Duodenal mucosa (tissue), 2 donors: ENCODE data around the gene TMEM240.
"Not testable (repeated sequence)": the region's sequence is repeated elsewhere in the genome, so short reads cannot be mapped to it uniquely, and the experiment has no call there.

Experiments
- H3K27ac ChIP-seq: one replicate; pipeline ENCODE4 v1.7.0; 2013; ENCODE audit warnings: low read depth, low read length
- H3K27me3 ChIP-seq, 2 donors: one replicate each; pipeline ENCODE4 v1.7.0; 2013; ENCODE audit warnings: low read length in 2 of 2, control low read depth in 1 of 2; ENCODE audit not compliant: insufficient read depth in 2 of 2, control insufficient read depth in 1 of 2
- H3K36me3 ChIP-seq, 2 donors: one replicate each; pipeline ENCODE4 v1.7.0; 2013; ENCODE audit warnings: low read length in 2 of 2, control low read depth in 1 of 2; ENCODE audit not compliant: insufficient read depth in 2 of 2, control insufficient read depth in 1 of 2
- H3K4me1 ChIP-seq, 2 donors: one replicate each; pipeline ENCODE4 v1.7.0; 2013; ENCODE audit warnings: low read length in 2 of 2, control low read depth in 1 of 2; ENCODE audit not compliant: insufficient read depth in 2 of 2, control insufficient read depth in 1 of 2
- H3K4me3 ChIP-seq, 2 donors: one replicate each; pipeline ENCODE4 v1.7.0; 2013; ENCODE audit warnings: low read length in 2 of 2, low read depth in 1 of 2
- H3K9ac ChIP-seq, 2 donors: one replicate each; pipeline ENCODE4 v1.7.0; 2013; ENCODE audit warnings: low read length in 2 of 2, low read depth in 1 of 2
- H3K9me3 ChIP-seq, 2 donors: one replicate each; pipeline ENCODE4 v1.7.0; 2013; ENCODE audit warnings: low read length in 2 of 2, control low read depth in 1 of 2; ENCODE audit not compliant: control insufficient read depth in 1 of 2

TMEM240 gene

GRCh38 chr1:1495461-1495975 lies 44.9 kb downstream of the TMEM240 start:
- not testable (repeated sequence) for H3K27me3 ChIP-seq
- H3K36me3 ChIP-seq = peaks cover 9 to 25% of the 10 kb centered on the region in 2 donors

GRCh38 chr1:1494311-1494710 lies 46.1 kb downstream of the TMEM240 start:
- H3K36me3 ChIP-seq = peaks cover 9 to 35% of the 10 kb centered on the region in 2 donors
- H3K4me1 ChIP-seq, H3K9me3 ChIP-seq: not testable (repeated sequence)

More at GRCh38 chr1:1495461-1495975, 44.9 kb downstream of the TMEM240 start:
- not testable (repeated sequence) for H3K9ac ChIP-seq, H3K27ac ChIP-seq, H3K4me3 ChIP-seq, H3K4me1 ChIP-seq, H3K9me3 ChIP-seq

GRCh38 chr1:1491601-1492000 lies 48.8 kb downstream of the TMEM240 start:
- H3K9me3 ChIP-seq = peaks cover 0 to 3% of the 10 kb centered on the region in 2 donors
- H3K27me3 ChIP-seq = no peaks in the 10 kb centered on the region
- no peak overlapping the region for H3K4me3 ChIP-seq
- H3K36me3 ChIP-seq = peaks cover 9 to 51% of the 10 kb centered on the region in 2 donors
- no peak overlapping the region for H3K27ac ChIP-seq
- H3K9ac ChIP-seq = no peak overlapping the region
- no peaks in the 10 kb centered on the region for H3K4me1 ChIP-seq

More at GRCh38 chr1:1494311-1494710, 46.1 kb downstream of the TMEM240 start:
- H3K9ac ChIP-seq, H3K4me3 ChIP-seq, H3K27ac ChIP-seq, H3K27me3 ChIP-seq: not testable (repeated sequence)

- Histone ChIP-seq H3K9ac (no peak overlapping the region), H3K36me3 (peaks cover 9 to 51% of the 10 kb centered on the region in 2 donors), H3K27me3 (no peaks in the 10 kb centered on the region), H3K27ac (no peak overlapping the region), H3K4me1 (no peaks in the 10 kb centered on the region), H3K9me3 (peaks cover 0 to 3% of the 10 kb centered on the region in 2 donors), H3K4me3 (no peak overlapping the region)
Observed at GRCh38 chr1:1490633-1491230, 49.7 kb downstream of the TMEM240 start.

- peaks cover 0 to 3% of the 10 kb centered on the region in 2 donors for H3K9me3 ChIP-seq
- H3K27me3 ChIP-seq = no peaks in the 10 kb centered on the region
- H3K27ac ChIP-seq = no peak overlapping the region
- peaks cover 9 to 50% of the 10 kb centered on the region in 2 donors for H3K36me3 ChIP-seq
- H3K4me1 ChIP-seq = no peaks in the 10 kb centered on the region
- no peak overlapping the region for H3K9ac ChIP-seq
- H3K4me3 ChIP-seq = no peak overlapping the region
Observed at GRCh38 chr1:1489861-1490260, 50.6 kb downstream of the TMEM240 start.

GRCh38 chr1:1489231-1489630 lies 51.2 kb downstream of the TMEM240 start:
- Histone ChIP-seq H3K9ac (no peak overlapping the region), H3K4me1 (no peaks in the 10 kb centered on the region), H3K36me3 (peaks cover 9 to 48% of the 10 kb centered on the region in 2 donors), H3K9me3 (peaks cover 0 to 3% of the 10 kb centered on the region in 2 donors), H3K4me3 (no peak overlapping the region), H3K27ac (no peak overlapping the region), H3K27me3 (no peaks in the 10 kb centered on the region)

- no peak overlapping the region for H3K27ac ChIP-seq
- H3K36me3 ChIP-seq = peaks cover 5 to 63% of the 10 kb centered on the region in 2 donors
- no peaks in the 10 kb centered on the region for H3K9me3 ChIP-seq
Observed at GRCh38 chr1:1487701-1488100, 52.7 kb downstream of the TMEM240 start.

GRCh38 chr1:1485755-1486317 lies 54.6 kb downstream of the TMEM240 start:
- not testable (repeated sequence) for H3K4me3 ChIP-seq, H3K4me1 ChIP-seq, H3K9ac ChIP-seq, H3K9me3 ChIP-seq, H3K27me3 ChIP-seq, H3K27ac ChIP-seq
- peaks cover 0 to 61% of the 10 kb centered on the region in 2 donors for H3K36me3 ChIP-seq

More at GRCh38 chr1:1487701-1488100, 52.7 kb downstream of the TMEM240 start:
- Histone ChIP-seq H3K9ac (no peak overlapping the region), H3K27me3 (no peaks in the 10 kb centered on the region), H3K4me1 (no peaks in the 10 kb centered on the region), H3K4me3 (no peak overlapping the region)

GRCh38 chr1:1484976-1485750 lies 55.3 kb downstream of the TMEM240 start:
- not testable (repeated sequence) for H3K4me1 ChIP-seq, H3K9ac ChIP-seq, H3K27ac ChIP-seq, H3K4me3 ChIP-seq, H3K27me3 ChIP-seq, H3K9me3 ChIP-seq
- H3K36me3 ChIP-seq = peaks cover 0 to 57% of the 10 kb centered on the region in 2 donors
